ENCODE measurements around the gene RAB8B. TPM values are rescaled to one million over a fixed set of nuclear protein-coding genes. Genes with fewer than 3 reads are reported as not detected.
"Not testable (repeated sequence)": the region's sequence is repeated elsewhere in the genome, so short reads cannot be mapped to it uniquely, and the experiment has no call there.

Gene RAB8B
- total RNA-seq, 1 donor from 2014 or later = 6.7 TPM

- peak; percentile 44 for ATAC-seq
Measured at GRCh38 chr15:63186065-63186464, 3.3 kb upstream of the RAB8B start.

DNA sequence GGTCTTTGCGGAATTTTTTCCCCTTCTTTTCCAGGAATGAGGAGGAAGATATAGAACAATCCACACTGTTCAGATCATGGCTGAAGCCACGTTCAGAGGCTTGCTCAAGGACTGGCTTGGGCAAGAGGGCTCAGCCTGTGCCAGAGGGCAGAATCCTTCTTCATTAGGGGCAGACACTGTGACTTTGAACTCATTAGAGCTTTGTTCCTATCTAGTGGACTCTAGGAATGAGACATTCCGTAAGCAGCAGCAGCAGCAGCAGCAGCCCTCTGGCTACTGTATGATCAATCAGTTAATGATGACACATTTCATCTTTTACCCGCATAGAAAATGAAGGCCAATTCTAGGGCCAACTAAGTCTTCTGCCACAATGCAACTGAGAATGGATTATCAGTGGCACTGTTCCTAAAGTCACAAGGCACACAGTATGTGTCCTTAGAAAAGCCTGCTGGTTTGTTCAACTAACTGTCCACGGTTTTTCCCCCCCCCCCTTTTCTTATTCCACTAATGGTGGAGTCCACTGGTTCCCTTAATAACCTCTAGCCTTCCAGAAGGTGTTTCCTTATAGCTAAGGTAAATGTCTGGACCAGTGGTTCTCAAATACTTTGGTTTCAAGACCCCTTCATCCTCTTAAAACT is 1.7 kb upstream of the RAB8B start:
- ATAC-seq = no peak

GRCh38 chr15:63188247-63188925 is 1.0 kb upstream of the RAB8B start:
- peak; percentile 48 for ATAC-seq

DNA sequence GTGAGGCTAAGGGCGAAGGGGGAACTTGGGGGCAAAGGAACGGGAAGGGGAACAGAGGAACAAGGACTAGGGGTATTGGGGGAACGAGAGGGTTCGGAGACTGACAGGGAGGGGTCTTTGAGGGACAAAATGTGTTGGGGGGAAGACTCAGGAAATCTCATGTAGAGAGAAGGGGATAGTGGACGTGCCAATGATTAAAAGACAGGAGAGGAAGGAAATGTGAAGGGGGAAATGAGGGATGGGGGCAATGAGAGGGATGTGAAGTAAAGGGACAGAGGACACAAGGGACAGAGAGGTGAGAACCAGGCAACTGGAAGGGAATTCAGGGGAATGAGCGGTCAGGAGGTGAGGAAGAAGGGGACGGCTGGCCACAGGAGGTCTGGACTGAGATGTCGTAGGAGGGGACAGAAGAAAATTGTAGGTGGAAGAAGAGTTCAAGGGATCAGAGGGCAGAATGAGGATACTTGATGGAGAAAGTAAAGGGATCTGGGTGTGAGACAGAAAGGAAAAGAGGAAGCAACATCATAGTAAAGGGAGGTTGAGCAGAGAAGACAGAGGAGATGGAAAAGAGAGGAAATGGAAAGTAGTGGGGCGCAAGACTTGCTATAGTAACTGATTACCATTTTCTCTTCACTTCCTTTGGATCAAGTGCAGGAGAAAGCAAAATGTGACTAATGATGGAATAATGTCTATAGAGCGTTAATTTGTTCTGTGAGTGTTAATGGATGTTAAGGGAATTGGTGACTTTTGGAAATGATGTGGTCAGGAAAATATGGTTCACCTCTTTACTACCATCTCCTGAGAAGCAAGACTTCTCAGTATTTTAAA is 749 bp downstream of the RAB8B start:
- ATAC-seq = no peak

DNA sequence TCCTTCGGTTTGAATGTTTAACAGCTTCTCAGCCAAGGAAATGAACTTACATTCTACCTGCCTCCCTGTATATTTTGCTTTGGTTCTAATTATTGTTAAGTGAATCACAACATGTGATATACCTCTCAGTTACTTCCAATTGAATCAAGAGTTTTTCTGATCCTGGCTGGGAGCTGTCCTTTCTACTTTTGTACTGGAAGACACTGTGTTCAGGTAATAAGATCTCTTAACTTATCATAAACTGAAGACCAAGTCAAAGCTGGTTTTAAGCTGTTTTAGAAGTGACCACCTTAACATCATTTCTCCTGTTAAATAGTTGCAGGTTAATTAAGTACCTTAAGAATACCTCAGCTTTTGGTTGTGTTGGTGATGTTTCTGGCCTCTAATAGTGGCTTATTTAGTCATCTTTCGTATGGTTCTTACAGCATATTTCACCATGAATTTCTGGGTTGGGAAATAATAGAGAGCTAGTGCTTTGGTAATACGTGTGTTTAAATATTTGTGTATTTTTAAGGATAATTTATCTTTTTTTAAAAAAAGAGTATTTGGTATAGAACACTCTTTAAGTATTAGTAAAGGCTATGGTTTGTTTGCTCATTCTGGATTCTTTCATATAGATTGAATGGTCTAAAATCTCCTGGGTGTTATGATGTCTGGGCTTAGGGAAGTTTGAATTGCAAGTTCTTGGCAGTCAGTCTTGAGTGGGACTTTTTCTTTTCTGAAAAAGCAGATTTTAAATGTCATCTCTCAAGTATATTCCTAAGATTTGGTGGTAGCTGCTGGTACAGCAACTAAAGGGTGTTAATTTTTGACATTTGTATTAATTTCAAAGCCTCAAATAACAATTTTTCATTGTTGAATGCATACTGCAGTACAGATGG is 1.6 kb downstream of the RAB8B start:
- ATAC-seq = no peak

GRCh38 chr15:63191895-63192618 is 2.7 kb downstream of the RAB8B start:
- ATAC-seq = no peak

DNA sequence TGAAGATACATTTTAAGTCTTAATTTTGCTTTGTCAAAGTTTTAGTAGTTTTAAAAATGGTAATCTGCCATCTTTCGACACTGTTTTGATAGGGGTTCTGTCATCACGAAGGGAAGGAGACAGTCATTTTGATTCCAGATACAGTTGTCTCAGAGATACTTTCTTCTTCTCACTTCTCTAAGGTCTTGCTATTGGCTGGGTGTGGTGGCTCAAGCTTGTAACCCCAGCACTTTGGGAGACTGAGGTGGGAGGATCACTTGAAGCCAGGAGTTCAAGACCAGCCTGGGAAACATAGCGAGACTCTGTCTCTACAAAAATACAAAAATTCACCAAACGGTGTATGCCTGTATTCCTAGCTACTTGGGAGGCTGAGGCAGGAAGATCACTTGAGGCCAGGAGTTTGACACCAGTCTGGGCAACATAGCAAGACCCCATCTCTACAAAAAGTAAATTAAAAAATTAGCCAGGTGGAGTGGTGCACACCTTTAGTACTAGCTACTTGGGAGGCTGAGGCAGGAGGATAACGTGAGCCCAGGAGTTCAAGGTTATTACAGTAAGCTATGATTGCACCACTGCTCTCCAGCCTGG is 3.3 kb downstream of the RAB8B start:
- no peak for ATAC-seq

GRCh38 chr15:63194302-63194701 is 4.9 kb downstream of the RAB8B start:
- ATAC-seq = no peak

GRCh38 chr15:63194880-63195568 is 5.6 kb downstream of the RAB8B start:
- no peak for ATAC-seq

DNA sequence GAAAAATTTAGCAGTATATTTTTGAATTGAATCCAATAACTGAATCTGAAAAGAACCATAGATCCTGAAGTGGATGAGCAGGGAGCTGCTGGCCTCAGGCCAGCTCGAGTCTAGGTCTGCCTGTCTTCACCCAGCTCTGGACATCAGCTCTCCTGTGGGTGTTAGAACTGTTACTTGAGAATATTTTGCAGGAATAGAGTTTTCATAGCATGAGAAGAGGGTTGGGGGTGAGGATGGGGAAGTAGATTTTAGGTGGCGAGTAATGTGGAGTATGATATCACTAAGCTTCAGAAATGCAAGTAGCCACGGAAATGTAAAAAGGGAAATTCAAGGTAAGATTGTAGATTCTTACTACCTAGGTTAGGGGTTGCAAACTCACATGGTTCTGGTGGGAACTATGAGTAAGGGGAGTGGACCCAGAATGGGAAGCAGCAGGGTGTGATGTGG is 6.2 kb downstream of the RAB8B start:
- no peak for ATAC-seq

- ATAC-seq = no peak
Measured at GRCh38 chr15:63196842-63197241, 7.4 kb downstream of the RAB8B start.

GRCh38 chr15:63197626-63198025 is 8.2 kb downstream of the RAB8B start:
- no peak for ATAC-seq

DNA sequence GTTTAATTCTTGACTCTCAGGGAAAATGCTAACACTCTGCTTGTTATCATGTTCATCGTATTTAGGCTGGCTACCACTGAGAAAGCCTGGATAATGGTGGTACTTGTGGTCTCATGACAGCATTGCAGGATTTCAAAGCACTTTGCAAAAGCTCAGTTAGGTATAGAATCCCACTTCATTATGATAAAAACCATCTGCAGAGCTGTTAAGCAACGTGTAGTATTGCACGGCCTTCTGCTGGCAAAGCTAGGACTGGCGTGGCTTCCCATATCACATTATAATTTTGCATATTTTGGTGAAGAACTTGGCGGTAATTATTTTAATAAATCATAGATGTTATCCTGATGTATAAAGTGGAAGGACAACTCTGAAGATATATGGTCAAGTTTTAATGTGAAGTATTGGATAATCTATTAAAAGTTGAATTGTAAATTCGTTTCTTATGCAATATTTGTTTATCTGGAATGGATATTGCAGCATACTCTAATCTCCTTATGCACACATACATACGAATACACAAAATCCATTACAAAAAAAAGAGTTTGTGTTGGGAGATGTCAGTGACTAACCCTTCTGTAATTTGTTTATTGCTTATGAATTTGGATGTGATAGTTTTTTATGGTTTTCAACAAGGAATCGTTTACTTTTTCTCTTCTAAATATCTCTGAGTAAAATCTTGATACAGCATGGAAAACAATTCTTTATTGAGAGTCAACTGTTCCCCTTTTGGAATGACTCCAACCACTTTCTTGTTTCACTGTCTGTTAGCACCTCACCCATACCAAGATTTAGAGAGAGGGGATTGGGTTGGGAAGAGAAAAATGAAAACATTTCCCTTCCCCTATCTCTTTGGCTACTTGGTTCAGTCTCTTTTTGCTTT is 9.2 kb downstream of the RAB8B start:
- ATAC-seq = no peak

GRCh38 chr15:63200464-63201249 is 11.3 kb downstream of the RAB8B start:
- ATAC-seq = no peak

GRCh38 chr15:63202861-63203260 is 13.5 kb downstream of the RAB8B start:
- no peak for ATAC-seq

DNA sequence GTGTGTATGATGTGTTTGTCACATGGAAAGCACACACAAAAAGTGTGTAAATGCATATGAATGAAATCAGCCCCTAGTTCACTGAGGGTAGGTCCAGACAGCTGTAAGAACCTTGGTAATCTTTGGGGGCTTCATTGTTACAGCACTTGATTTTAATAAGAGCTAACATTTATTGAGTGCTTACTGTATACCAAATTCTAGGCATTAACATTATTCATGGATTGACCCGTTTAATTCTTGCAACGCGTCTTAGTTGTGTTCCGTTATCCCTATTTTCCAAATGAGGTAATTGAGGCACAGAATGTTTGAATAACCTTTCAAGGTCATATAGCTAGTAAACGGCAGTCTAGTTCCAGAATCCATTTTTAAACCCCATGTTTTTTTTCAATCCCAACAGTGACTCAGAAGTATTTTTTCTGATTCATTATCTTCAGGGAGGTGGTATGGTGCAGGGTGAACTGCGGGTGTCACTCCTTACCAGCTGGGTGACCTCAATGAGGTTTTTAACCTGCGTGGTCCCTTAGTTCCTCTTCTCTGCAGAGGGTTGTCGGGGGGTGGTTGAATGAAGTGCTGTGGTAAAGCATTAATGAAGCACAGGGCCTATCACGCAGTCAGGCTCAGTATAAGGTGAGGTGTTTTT is 14.2 kb downstream of the RAB8B start:
- ATAC-seq = no peak

DNA sequence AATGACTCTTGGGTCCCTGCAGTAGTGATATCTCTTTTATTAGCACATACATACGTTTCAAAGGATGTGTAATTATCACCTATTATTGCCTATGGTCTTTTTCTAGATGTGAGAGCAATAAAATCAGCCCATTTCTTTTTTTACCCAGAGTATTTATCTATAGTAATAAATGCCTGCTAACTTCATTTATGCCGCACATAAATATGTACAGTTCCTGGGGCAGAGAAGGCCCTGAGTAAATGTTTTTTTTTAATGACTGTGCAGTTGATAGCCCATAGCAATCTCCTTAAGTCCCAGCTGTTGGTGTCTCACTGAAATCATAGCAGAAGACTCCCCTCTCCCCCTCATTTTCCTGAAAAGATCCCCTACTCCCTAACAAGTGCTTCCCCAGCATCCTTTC is 16.7 kb downstream of the RAB8B start:
- no peak for ATAC-seq

GRCh38 chr15:63208824-63209223 is 19.4 kb downstream of the RAB8B start:
- ATAC-seq = not testable (repeated sequence)

Measured in esophagus mucosa (tissue), 1 donor.